SK-N-SH (cell line): ENCODE results near the gene FLT1. TPM values are rescaled to one million over a fixed set of nuclear protein-coding genes. Genes with fewer than 3 reads are reported as not detected.

ENCODE experiments used
- CTCF ChIA-PET: fragments of 300-600, 350-600 bp; formaldehyde crosslinking; extraction: SDS; loops from one replicate; lab custom pipeline; 2021; lab: Yijun Ruan, JAX
- POLR2A ChIA-PET: fragments of 350-600 bp; sonication (Branson Sonifier 250); formaldehyde crosslinking; extraction: SDS; loops from one replicate; lab custom pipeline; 2020; ENCODE audit warnings: antibody characterized with exemption, inconsistent platforms; lab: Yijun Ruan, JAX
- DNase-seq: peaks from one replicate; pipeline ENCODE4 v3.0.0; 2012
- H2AFZ ChIP-seq: fragments of 200-600 bp; sonication (generic); 2 replicates; pipeline ENCODE4 v1.8.1; 2016; ENCODE audit warnings: antibody characterized with exemption, mild to moderate bottlenecking, low read depth
- H3F3A ChIP-seq: fragments of 200-600 bp; sonication (generic); replicated peaks from 2 replicates; pipeline ENCODE3; 2016; ENCODE audit warnings: antibody characterized with exemption, mild to moderate bottlenecking; ENCODE audit not compliant: insufficient read depth
- H3K27ac ChIP-seq, 2 experiments: fragments of 200-500 bp in 1 of 2; fragments of 200-600 bp in 1 of 2; sonication (Bioruptor generic) in 1 of 2; sonication (generic), shearing (Covaris generic) in 1 of 2; 2 replicates each; pipeline versions ENCODE4 v1.5.1 to v1.6.1; 2014 to 2016; ENCODE audit warnings: low read depth in 2 of 2, inconsistent platforms in 1 of 2, low read length in 1 of 2, mild to moderate bottlenecking in 1 of 2, mixed read lengths in 1 of 2
- H3K27me3 ChIP-seq: fragments of 200-600 bp; sonication (generic), shearing (Covaris generic); 2 replicates; pipeline ENCODE4 v1.6.1; 2016; ENCODE audit warnings: mixed run types; ENCODE audit not compliant: insufficient read depth
- H3K36me3 ChIP-seq, 2 experiments: fragments of 200-500 bp in 1 of 2; fragments of 200-600 bp in 1 of 2; sonication (Bioruptor generic) in 1 of 2; sonication (generic) in 1 of 2; replicated peaks in 1 of 2; 2 replicates each; pipeline versions ENCODE3 to v1.5.1; 2014 to 2016; ENCODE audit warnings: low read length in 1 of 2, mild to moderate bottlenecking in 1 of 2; ENCODE audit not compliant: insufficient read depth in 2 of 2, control insufficient read depth in 1 of 2
- H3K4me1 ChIP-seq, 2 experiments: fragments of 200-500 bp in 1 of 2; fragments of 200-600 bp in 1 of 2; sonication (Bioruptor generic) in 1 of 2; sonication (generic), shearing (Covaris generic) in 1 of 2; 2 replicates each; pipeline versions ENCODE4 v1.5.1 to v1.6.1; 2014 to 2016; ENCODE audit warnings: low read depth in 1 of 2, low read length in 1 of 2, mixed run types in 1 of 2; ENCODE audit not compliant: insufficient read depth in 2 of 2, control insufficient read depth in 1 of 2
- H3K4me2 ChIP-seq: fragments of 200-600 bp; sonication (generic), shearing (Covaris generic); 2 replicates; pipeline ENCODE4 v1.6.1; 2017; ENCODE audit warnings: mixed run types
- H3K4me3 ChIP-seq, 2 experiments: fragments of 200-500 bp in 1 of 2; fragments of 200-600 bp in 1 of 2; sonication (Bioruptor generic) in 1 of 2; sonication (generic), shearing (Covaris generic) in 1 of 2; 2 replicates each; pipeline versions ENCODE4 v1.5.1 to v1.8.1; 2014 to 2016; ENCODE audit warnings: low read depth in 2 of 2, inconsistent platforms in 1 of 2, low read length in 1 of 2, mild to moderate bottlenecking in 1 of 2, mixed read lengths in 1 of 2, moderate library complexity in 1 of 2
- H3K79me2 ChIP-seq: fragments of 200-600 bp; sonication (generic); 2 replicates; pipeline ENCODE4 v1.8.1; 2017; ENCODE audit warnings: mild to moderate bottlenecking; ENCODE audit not compliant: insufficient read depth
- H3K9ac ChIP-seq: fragments of 200-600 bp; sonication (generic); 2 replicates; pipeline ENCODE4 v1.6.1; 2017; ENCODE audit warnings: mixed run types
- H3K9me2 ChIP-seq: fragments of 200-600 bp; sonication (generic); 2 replicates; pipeline ENCODE4 v1.6.1; 2017; ENCODE audit warnings: mixed run types
- H3K9me3 ChIP-seq: fragments of 200-600 bp; sonication (generic); 2 replicates; pipeline ENCODE4 v1.6.1; 2017; ENCODE audit warnings: mixed run types, mild to moderate bottlenecking, moderate library complexity
- H4K20me1 ChIP-seq: fragments of 200-600 bp; sonication (generic); 2 replicates; pipeline ENCODE4 v1.6.1; 2017; ENCODE audit warnings: mild to moderate bottlenecking, mixed run types; ENCODE audit not compliant: insufficient read depth
- CHD2 ChIP-seq: fragments of 150-350 bp; IDR thresholded peaks from 2 replicates; pipeline ENCODE4 v1.6.1; 2018; ENCODE audit warnings: low read length; ENCODE audit not compliant: partially characterized antibody
- ELF1 ChIP-seq: IDR thresholded peaks from 2 replicates; pipeline ENCODE4 v1.4.0; 2012
- EZH2phosphoT487 ChIP-seq: fragments of 200-600 bp; sonication (generic); IDR thresholded peaks from 2 replicates; pipeline ENCODE4 v1.6.1; 2017; ENCODE audit warnings: low read depth, mixed run types, mild to moderate bottlenecking, antibody characterized with exemption, moderate library complexity, borderline replicate concordance
- FOXJ3 ChIP-seq: sonication (generic); formaldehyde crosslinking; IDR thresholded peaks from 2 replicates; pipeline ENCODE4 v1.5.1; 2020; ENCODE audit warnings: mild to moderate bottlenecking, missing genetic modification reagents
- GABPA ChIP-seq: IDR thresholded peaks from 2 replicates; pipeline ENCODE4 v1.4.0; 2012; ENCODE audit warnings: low read depth, mild to moderate bottlenecking
- MEF2A ChIP-seq: IDR thresholded peaks from 2 replicates; pipeline ENCODE4 v1.4.0; 2012; ENCODE audit warnings: low read depth, borderline replicate concordance
- NFIC ChIP-seq: IDR thresholded peaks from 2 replicates; pipeline ENCODE4 v1.4.0; 2012; ENCODE audit warnings: borderline replicate concordance
- NRF1 ChIP-seq: IDR thresholded peaks from 2 replicates; pipeline ENCODE4 v1.6.1; 2012; ENCODE audit warnings: low read depth, mild to moderate bottlenecking, low read length
- POLR2AphosphoS5 ChIP-seq: IDR thresholded peaks from 2 replicates; pipeline ENCODE4 v1.6.1; 2012; ENCODE audit warnings: low read depth, low read length
- RAD21 ChIP-seq: IDR thresholded peaks from 2 replicates; pipeline ENCODE4 v1.6.1; 2012; ENCODE audit warnings: mild to moderate bottlenecking, low read length
- RCOR1 ChIP-seq: fragments of 150-350 bp; IDR thresholded peaks from 2 replicates; pipeline ENCODE4 v1.6.1; 2017; ENCODE audit warnings: antibody characterized with exemption, low read length
- RXRA ChIP-seq: IDR thresholded peaks from 2 replicates; pipeline ENCODE4 v1.4.0; 2012; ENCODE audit warnings: low read depth, mild to moderate bottlenecking, borderline replicate concordance
- SMC3 ChIP-seq: IDR thresholded peaks from 2 replicates; pipeline ENCODE4 v1.6.1; 2012; ENCODE audit warnings: low read depth, low read length, improper control_type of control experiment
- TAF1 ChIP-seq: IDR thresholded peaks from 2 replicates; pipeline ENCODE4 v1.6.1; 2012; ENCODE audit warnings: low read depth, mild to moderate bottlenecking, low read length, moderate library complexity, borderline replicate concordance
- TCF12 ChIP-seq: IDR thresholded peaks from 2 replicates; pipeline ENCODE4 v1.4.0; 2012
- TEAD4 ChIP-seq: IDR thresholded peaks from 2 replicates; pipeline ENCODE4 v1.4.0; 2012; ENCODE audit warnings: mild to moderate bottlenecking, borderline replicate concordance; ENCODE audit not compliant: insufficient read depth
- WGBS: methylation state at CpG from one replicate; pipeline ENCODE4 v1.1.6; 2017; ENCODE audit warnings: low lambda C conversion rate; 5-methylcytosine and 5-hydroxymethylcytosine counted together
- polyA plus RNA-seq, 3 experiments: library from polyadenylated mRNA; depleted of rRNA; stranded (reverse); fragments of >200 nt; gene quantifications; 2 replicates each; pipeline ENCODE4 v1.2.3, GENCODE V29; 2012
- TF ChIP-seq, protein P1 (sequence below): IDR thresholded peaks from 2 replicates; pipeline ENCODE4 v1.4.0; 2012; ENCODE audit warnings: low read depth
- TF ChIP-seq, protein P2 (sequence below): fragments of 200-600 bp; sonication (generic); IDR thresholded peaks from 2 replicates; pipeline ENCODE4 v1.6.1; 2017; ENCODE audit warnings: antibody characterized with exemption, mild to moderate bottlenecking, moderate library complexity
- TF ChIP-seq, protein P3 (sequence below): fragments of 150-350 bp; IDR thresholded peaks from 2 replicates; pipeline ENCODE4 v1.6.1; 2016; ENCODE audit warnings: mild to moderate bottlenecking, low read depth, low read length
- TF ChIP-seq, protein P4 (sequence below): IDR thresholded peaks from 2 replicates; pipeline ENCODE4; 2012
- TF ChIP-seq, protein P5 (sequence below): IDR thresholded peaks from 2 replicates; pipeline ENCODE4 v1.6.1; 2012; ENCODE audit warnings: mild to moderate bottlenecking, low read depth, low read length, moderate library complexity

FLT1 gene
- polyA plus RNA-seq, 1 of the 3 experiments (the other 2 are of a cell fraction), result 0.20 TPM

DNA sequence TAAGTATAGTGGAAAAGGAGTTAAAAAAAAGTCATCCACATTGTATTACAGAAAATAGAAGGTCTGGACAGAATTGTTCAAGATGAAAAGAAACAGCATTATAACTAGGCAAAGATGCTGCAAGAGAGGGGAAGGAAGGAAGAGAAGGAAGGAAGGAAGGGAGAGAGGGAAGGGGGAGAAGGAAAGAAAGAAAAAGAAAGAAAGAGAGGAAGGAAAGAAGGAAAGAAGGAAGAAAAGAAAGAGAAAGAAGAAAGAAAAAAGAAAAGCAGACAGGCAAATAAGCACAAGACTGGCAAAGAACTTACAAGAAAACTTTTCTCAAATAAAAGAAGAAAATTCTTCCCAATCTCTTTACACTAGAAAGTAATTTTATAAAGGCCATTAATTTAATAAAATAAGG is 15.1 kb upstream of the FLT1 start:
- no peak overlapping the region for H3K9ac ChIP-seq
- POLR2A ChIA-PET, result no interaction called here
- H3K27me3 ChIP-seq, result peaks cover 17% of the 10 kb centered on the region
- no peaks in the 10 kb centered on the region for H3K79me2 ChIP-seq
- CTCF ChIA-PET, result no interaction called here
- H3K9me2 ChIP-seq, result no peaks in the 10 kb centered on the region
- H3K9me3 ChIP-seq, result no peaks in the 10 kb centered on the region
- no peak overlapping the region for H3K27ac ChIP-seq
- H3K4me1 ChIP-seq, result no peaks in the 10 kb centered on the region
- no peaks in the 10 kb centered on the region for H3F3A ChIP-seq
- no peak for DNase-seq
- no peak overlapping the region for H2AFZ ChIP-seq
- H3K4me3 ChIP-seq, result no peak overlapping the region
- H4K20me1 ChIP-seq, result no peaks in the 10 kb centered on the region
- H3K4me2 ChIP-seq, result no peak overlapping the region
- TF ChIP-seq POLR2AphosphoS5, result no peak
- TF ChIP-seq RXRA, result no peak
- TF ChIP-seq NFIC, result no peak
- TF ChIP-seq, protein P1, sequence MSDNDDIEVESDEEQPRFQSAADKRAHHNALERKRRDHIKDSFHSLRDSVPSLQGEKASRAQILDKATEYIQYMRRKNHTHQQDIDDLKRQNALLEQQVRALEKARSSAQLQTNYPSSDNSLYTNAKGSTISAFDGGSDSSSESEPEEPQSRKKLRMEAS, result no peak
- TF ChIP-seq FOXJ3 (CRISPR knock-in tag), result no peak
- no peak for TF ChIP-seq TAF1
- no peaks in the 10 kb centered on the region for H3K36me3 ChIP-seq

DNA sequence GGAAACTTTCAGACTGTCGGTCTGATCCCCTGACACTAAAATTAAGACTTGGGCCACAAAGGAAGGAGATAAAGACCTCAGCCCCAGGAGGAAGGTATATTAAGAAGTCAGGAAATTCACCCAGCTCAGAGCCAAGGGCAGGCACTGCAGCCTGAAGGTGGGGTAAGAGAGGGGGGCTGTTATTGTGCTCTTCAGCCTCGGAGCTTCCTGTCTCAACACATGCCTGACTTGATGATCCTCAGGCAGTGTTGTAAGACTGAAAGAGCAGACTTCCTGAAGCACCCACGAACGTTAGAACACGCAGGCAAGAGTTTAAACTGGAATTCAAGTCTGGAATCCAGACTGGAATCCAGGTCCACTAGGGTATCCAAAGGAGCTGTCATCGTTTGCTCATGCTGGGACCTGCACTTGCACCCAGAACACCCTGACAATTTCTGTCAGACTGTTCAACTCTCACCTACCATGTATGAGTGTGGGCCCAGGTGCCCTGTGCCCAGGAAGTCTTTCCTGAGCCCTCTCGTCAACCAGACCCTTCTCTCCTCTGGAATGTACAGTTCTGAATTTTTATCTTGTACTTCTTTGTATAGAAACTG is 10.7 kb upstream of the FLT1 start:
- H3K79me2 ChIP-seq, result no peaks in the 10 kb centered on the region
- H3K9ac ChIP-seq, result no peak overlapping the region
- H3K36me3 ChIP-seq, result no peaks in the 10 kb centered on the region
- 6% methylated on average over 6 of the region's 7 CpGs for WGBS
- no peak overlapping the region for H3K4me2 ChIP-seq
- H3F3A ChIP-seq, result no peaks in the 10 kb centered on the region
- no peaks in the 10 kb centered on the region for H3K9me3 ChIP-seq
- CTCF ChIA-PET, result no interaction called here
- no peak overlapping the region for H3K27ac ChIP-seq
- no peaks in the 10 kb centered on the region for H4K20me1 ChIP-seq
- no peaks in the 10 kb centered on the region for H3K4me1 ChIP-seq
- no peak for TF ChIP-seq MEF2A
- TF ChIP-seq, protein P2, sequence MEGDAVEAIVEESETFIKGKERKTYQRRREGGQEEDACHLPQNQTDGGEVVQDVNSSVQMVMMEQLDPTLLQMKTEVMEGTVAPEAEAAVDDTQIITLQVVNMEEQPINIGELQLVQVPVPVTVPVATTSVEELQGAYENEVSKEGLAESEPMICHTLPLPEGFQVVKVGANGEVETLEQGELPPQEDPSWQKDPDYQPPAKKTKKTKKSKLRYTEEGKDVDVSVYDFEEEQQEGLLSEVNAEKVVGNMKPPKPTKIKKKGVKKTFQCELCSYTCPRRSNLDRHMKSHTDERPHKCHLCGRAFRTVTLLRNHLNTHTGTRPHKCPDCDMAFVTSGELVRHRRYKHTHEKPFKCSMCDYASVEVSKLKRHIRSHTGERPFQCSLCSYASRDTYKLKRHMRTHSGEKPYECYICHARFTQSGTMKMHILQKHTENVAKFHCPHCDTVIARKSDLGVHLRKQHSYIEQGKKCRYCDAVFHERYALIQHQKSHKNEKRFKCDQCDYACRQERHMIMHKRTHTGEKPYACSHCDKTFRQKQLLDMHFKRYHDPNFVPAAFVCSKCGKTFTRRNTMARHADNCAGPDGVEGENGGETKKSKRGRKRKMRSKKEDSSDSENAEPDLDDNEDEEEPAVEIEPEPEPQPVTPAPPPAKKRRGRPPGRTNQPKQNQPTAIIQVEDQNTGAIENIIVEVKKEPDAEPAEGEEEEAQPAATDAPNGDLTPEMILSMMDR, result no peak
- no peak for TF ChIP-seq TEAD4
- TF ChIP-seq, protein P3, sequence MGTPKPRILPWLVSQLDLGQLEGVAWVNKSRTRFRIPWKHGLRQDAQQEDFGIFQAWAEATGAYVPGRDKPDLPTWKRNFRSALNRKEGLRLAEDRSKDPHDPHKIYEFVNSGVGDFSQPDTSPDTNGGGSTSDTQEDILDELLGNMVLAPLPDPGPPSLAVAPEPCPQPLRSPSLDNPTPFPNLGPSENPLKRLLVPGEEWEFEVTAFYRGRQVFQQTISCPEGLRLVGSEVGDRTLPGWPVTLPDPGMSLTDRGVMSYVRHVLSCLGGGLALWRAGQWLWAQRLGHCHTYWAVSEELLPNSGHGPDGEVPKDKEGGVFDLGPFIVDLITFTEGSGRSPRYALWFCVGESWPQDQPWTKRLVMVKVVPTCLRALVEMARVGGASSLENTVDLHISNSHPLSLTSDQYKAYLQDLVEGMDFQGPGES, result no peak
- no peak for TF ChIP-seq POLR2AphosphoS5
- no peak for TF ChIP-seq TCF12
- no peak for TF ChIP-seq CHD2
- TF ChIP-seq TAF1, result no peak
- TF ChIP-seq ELF1, result no peak
- TF ChIP-seq GABPA, result no peak
- no peak for TF ChIP-seq EZH2phosphoT487
- TF ChIP-seq RAD21, result no peak
- TF ChIP-seq, protein P4, sequence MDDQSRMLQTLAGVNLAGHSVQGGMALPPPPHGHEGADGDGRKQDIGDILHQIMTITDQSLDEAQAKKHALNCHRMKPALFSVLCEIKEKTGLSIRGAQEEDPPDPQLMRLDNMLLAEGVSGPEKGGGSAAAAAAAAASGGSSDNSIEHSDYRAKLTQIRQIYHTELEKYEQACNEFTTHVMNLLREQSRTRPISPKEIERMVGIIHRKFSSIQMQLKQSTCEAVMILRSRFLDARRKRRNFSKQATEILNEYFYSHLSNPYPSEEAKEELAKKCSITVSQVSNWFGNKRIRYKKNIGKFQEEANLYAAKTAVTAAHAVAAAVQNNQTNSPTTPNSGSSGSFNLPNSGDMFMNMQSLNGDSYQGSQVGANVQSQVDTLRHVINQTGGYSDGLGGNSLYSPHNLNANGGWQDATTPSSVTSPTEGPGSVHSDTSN, result no peak
- TF ChIP-seq RCOR1, result no peak
- TF ChIP-seq NRF1, result no peak
- no peak for TF ChIP-seq SMC3
- TF ChIP-seq, protein P5, sequence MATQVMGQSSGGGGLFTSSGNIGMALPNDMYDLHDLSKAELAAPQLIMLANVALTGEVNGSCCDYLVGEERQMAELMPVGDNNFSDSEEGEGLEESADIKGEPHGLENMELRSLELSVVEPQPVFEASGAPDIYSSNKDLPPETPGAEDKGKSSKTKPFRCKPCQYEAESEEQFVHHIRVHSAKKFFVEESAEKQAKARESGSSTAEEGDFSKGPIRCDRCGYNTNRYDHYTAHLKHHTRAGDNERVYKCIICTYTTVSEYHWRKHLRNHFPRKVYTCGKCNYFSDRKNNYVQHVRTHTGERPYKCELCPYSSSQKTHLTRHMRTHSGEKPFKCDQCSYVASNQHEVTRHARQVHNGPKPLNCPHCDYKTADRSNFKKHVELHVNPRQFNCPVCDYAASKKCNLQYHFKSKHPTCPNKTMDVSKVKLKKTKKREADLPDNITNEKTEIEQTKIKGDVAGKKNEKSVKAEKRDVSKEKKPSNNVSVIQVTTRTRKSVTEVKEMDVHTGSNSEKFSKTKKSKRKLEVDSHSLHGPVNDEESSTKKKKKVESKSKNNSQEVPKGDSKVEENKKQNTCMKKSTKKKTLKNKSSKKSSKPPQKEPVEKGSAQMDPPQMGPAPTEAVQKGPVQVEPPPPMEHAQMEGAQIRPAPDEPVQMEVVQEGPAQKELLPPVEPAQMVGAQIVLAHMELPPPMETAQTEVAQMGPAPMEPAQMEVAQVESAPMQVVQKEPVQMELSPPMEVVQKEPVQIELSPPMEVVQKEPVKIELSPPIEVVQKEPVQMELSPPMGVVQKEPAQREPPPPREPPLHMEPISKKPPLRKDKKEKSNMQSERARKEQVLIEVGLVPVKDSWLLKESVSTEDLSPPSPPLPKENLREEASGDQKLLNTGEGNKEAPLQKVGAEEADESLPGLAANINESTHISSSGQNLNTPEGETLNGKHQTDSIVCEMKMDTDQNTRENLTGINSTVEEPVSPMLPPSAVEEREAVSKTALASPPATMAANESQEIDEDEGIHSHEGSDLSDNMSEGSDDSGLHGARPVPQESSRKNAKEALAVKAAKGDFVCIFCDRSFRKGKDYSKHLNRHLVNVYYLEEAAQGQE, result no peak
- H3K27me3 ChIP-seq, result peaks cover 22% of the 10 kb centered on the region
- POLR2A ChIA-PET, result no interaction called here
- no peaks in the 10 kb centered on the region for H3K9me2 ChIP-seq
- no peak for DNase-seq
- no peak overlapping the region for H2AFZ ChIP-seq
- H3K4me3 ChIP-seq, result no peak overlapping the region
